ENCODE measurements around the gene EFS.

The EFS gene

GRCh38 chr14:23404331-23404900 is 39.4 kb upstream of the EFS start:
- H3K4me3 ChIP-seq (ENCODE audit: low read depth in 1 of 2, low read length in 2 of 2): no peak overlapping the region
- no peak overlapping the region for H3K4me2 ChIP-seq (ENCODE audit: insufficient read depth, low read length)
- no peaks in the 10 kb centered on the region; the same call in 1 of the 2 replicates for H4K20me1 ChIP-seq (ENCODE audit: insufficient read depth, low read length)
- no peaks in the 10 kb centered on the region for H3K4me1 ChIP-seq (ENCODE audit: insufficient read depth, low read length)
- H3K9me3 ChIP-seq (ENCODE audit: insufficient read depth, low read length, severe bottlenecking): no peaks in the 10 kb centered on the region
- H2AFZ ChIP-seq (ENCODE audit: low read depth, low read length): no peak overlapping the region
- no peak overlapping the region for H3K27ac ChIP-seq (ENCODE audit: low read length)
- no peak for TF ChIP-seq CTCF (IDR thresholded peaks at IDR 0.05; ENCODE audit: borderline replicate concordance, extremely low read depth, low read length, poor library complexity, severe bottlenecking)
- TF ChIP-seq EZH2 (IDR thresholded peaks at IDR 0.05; ENCODE audit: borderline replicate concordance, low read depth, low read length, severe bottlenecking): no peak
- H3K27me3 ChIP-seq (ENCODE audit: insufficient read depth, low read length, poor library complexity): peaks cover 22% of the 10 kb centered on the region
- H3K36me3 ChIP-seq (ENCODE audit: insufficient read depth, low read length): no peaks in the 10 kb centered on the region
- H3K9ac ChIP-seq (ENCODE audit: low read depth, low read length): no peak overlapping the region
- H3K79me2 ChIP-seq (ENCODE audit: insufficient read depth, low read length): no peaks in the 10 kb centered on the region
- ATAC-seq (ENCODE audit: insufficient read depth, low read depth): no peak
- no peak for DNase-seq

- H3K79me2 ChIP-seq (ENCODE audit: insufficient read depth, low read length): no peaks in the 10 kb centered on the region
- H3K4me3 ChIP-seq (ENCODE audit: low read depth in 1 of 2, low read length in 2 of 2): no peak overlapping the region
- H3K27ac ChIP-seq (ENCODE audit: low read length): no peak overlapping the region
- no peaks in the 10 kb centered on the region; the same call in 1 of the 2 replicates for H4K20me1 ChIP-seq (ENCODE audit: insufficient read depth, low read length)
- DNase-seq: no peak
- no peak overlapping the region for H3K9ac ChIP-seq (ENCODE audit: low read depth, low read length)
- no peak for TF ChIP-seq CTCF (IDR thresholded peaks at IDR 0.05; ENCODE audit: borderline replicate concordance, extremely low read depth, low read length, poor library complexity, severe bottlenecking)
- TF ChIP-seq EZH2 (IDR thresholded peaks at IDR 0.05; ENCODE audit: borderline replicate concordance, low read depth, low read length, severe bottlenecking): no peak
- ATAC-seq (ENCODE audit: insufficient read depth, low read depth): no peak
- no peaks in the 10 kb centered on the region for H3K9me3 ChIP-seq (ENCODE audit: insufficient read depth, low read length, severe bottlenecking)
- H3K4me1 ChIP-seq (ENCODE audit: insufficient read depth, low read length): no peaks in the 10 kb centered on the region
- H3K4me2 ChIP-seq (ENCODE audit: insufficient read depth, low read length): no peak overlapping the region
- H3K36me3 ChIP-seq (ENCODE audit: insufficient read depth, low read length): no peaks in the 10 kb centered on the region
- peaks cover 22% of the 10 kb centered on the region for H3K27me3 ChIP-seq (ENCODE audit: insufficient read depth, low read length, poor library complexity)
- no peak overlapping the region for H2AFZ ChIP-seq (ENCODE audit: low read depth, low read length)
Observed at GRCh38 chr14:23403908-23404307, 38.9 kb upstream of the EFS start.

- H3K4me2 ChIP-seq (ENCODE audit: insufficient read depth, low read length): no peak overlapping the region
- no peak overlapping the region for H3K27ac ChIP-seq (ENCODE audit: low read length)
- no peak overlapping the region for H3K9ac ChIP-seq (ENCODE audit: low read depth, low read length)
- H3K9me3 ChIP-seq (ENCODE audit: insufficient read depth, low read length, severe bottlenecking): no peaks in the 10 kb centered on the region
- H2AFZ ChIP-seq (ENCODE audit: low read depth, low read length): no peak overlapping the region
- ATAC-seq (ENCODE audit: insufficient read depth, low read depth) (no peak), DNase-seq (no peak)
- H3K36me3 ChIP-seq (ENCODE audit: insufficient read depth, low read length): no peaks in the 10 kb centered on the region
- no peaks in the 10 kb centered on the region for H3K79me2 ChIP-seq (ENCODE audit: insufficient read depth, low read length)
- no peak overlapping the region for H3K4me3 ChIP-seq (ENCODE audit: low read depth in 1 of 2, low read length in 2 of 2)
- H4K20me1 ChIP-seq (ENCODE audit: insufficient read depth, low read length): no peaks in the 10 kb centered on the region; the same call in 1 of the 2 replicates
- no peaks in the 10 kb centered on the region for H3K4me1 ChIP-seq (ENCODE audit: insufficient read depth, low read length)
- H3K27me3 ChIP-seq (ENCODE audit: insufficient read depth, low read length, poor library complexity): peaks cover 15% of the 10 kb centered on the region
- TF ChIP-seq CTCF (IDR thresholded peaks at IDR 0.05; ENCODE audit: borderline replicate concordance, extremely low read depth, low read length, poor library complexity, severe bottlenecking): no peak
- TF ChIP-seq EZH2 (IDR thresholded peaks at IDR 0.05; ENCODE audit: borderline replicate concordance, low read depth, low read length, severe bottlenecking): no peak
Observed at GRCh38 chr14:23403139-23403438, 38.1 kb upstream of the EFS start.
